GM12891 (cell line): ENCODE results near the gene SLC22A5.

Source experiments
- POLR2A ChIP-seq: IDR thresholded peaks from 2 replicates; pipeline ENCODE4 v1.6.1; 2011; ENCODE audit warnings: low read depth, low read length, control low read depth
- POLR2AphosphoS5 ChIP-seq: IDR thresholded peaks from 2 replicates; pipeline ENCODE4 v1.6.1; 2011; ENCODE audit warnings: low read depth, low read length, control low read depth
- TAF1 ChIP-seq: IDR thresholded peaks from 2 replicates; pipeline ENCODE4 v1.6.1; 2011; ENCODE audit warnings: low read depth, low read length, control low read depth

DNA sequence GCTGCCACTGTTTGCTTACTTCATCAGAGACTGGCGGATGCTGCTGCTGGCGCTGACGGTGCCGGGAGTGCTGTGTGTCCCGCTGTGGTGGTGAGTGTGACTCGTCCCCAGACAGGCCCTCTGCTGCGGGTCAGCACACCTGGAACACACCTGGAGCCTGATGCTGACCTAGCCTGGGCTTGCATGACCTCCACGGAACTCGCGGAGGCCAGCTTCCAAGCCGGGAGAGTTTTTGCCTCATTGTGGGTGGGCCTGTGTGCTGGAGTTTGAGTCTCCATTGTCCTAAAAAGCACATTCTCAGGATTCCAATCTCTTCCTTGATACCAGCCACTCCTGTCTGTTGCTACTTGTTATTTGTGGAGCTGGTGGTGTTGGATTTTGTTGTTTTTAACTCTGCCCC, 47.2 kb upstream of the SLC22A5 start:
- TF ChIP-seq TAF1 (no peak), POLR2A (no peak), POLR2AphosphoS5 (no peak)
